ENCODE measurements around the gene TSTD1. TPM values are rescaled to one million over a fixed set of nuclear protein-coding genes. Genes with fewer than 3 reads are reported as not detected.

TSTD1 gene
- total and polyA plus RNA-seq, 2 experiments from 2014 or later = 36.3 to 102 TPM

Small RNAs within 50 kb of the gene (small RNA-seq; reads per million reads assigned to genes)
- not detected for gene AL591806.2

Other genes starting within 250 kb of the TSTD1 start
- not detected in 2 replicates for gene LY9, start 242.8 kb downstream of the TSTD1 start, total RNA-seq
- gene LY9, start 242.8 kb downstream of the TSTD1 start, polyA plus RNA-seq = not detected in 2 replicates
- 0.47 and 0.48 TPM in 2 replicates for gene CD244, start 176.1 kb downstream of the TSTD1 start, total RNA-seq
- 1.1 and 1.2 TPM in 2 replicates for gene CD244, start 176.1 kb downstream of the TSTD1 start, polyA plus RNA-seq
- 9.0 and 11.3 TPM in 2 replicates for gene ITLN1, start 153.8 kb downstream of the TSTD1 start, total RNA-seq
- gene ITLN1, start 153.8 kb downstream of the TSTD1 start, polyA plus RNA-seq = 7.4 and 34.9 TPM in 2 replicates
- 1.3 and 1.4 TPM in 2 replicates for gene ITLN2, start 84.2 kb downstream of the TSTD1 start, total RNA-seq
- 1.7 and 3.6 TPM in 2 replicates for gene ITLN2, start 84.2 kb downstream of the TSTD1 start, polyA plus RNA-seq
- gene F11R, start 17.8 kb downstream of the TSTD1 start, total RNA-seq = 140 and 180 TPM in 2 replicates
- gene F11R, start 17.8 kb downstream of the TSTD1 start, polyA plus RNA-seq = 148 and 149 TPM in 2 replicates
- gene USF1, start 7.0 kb upstream of the TSTD1 start, total RNA-seq = 62.1 and 85.1 TPM in 2 replicates
- 11.9 and 23.2 TPM in 2 replicates for gene USF1, start 7.0 kb upstream of the TSTD1 start, polyA plus RNA-seq
- gene ARHGAP30, start 30.9 kb upstream of the TSTD1 start, total RNA-seq = 0.52 and 0.80 TPM in 2 replicates
- 1.4 and 1.7 TPM in 2 replicates for gene ARHGAP30, start 30.9 kb upstream of the TSTD1 start, polyA plus RNA-seq
- gene NECTIN4, start 50.6 kb upstream of the TSTD1 start, total RNA-seq = 5.9 and 7.0 TPM in 2 replicates
- gene NECTIN4, start 50.6 kb upstream of the TSTD1 start, polyA plus RNA-seq = 8.5 and 12.7 TPM in 2 replicates
- gene KLHDC9, start 59.4 kb upstream of the TSTD1 start, total RNA-seq = 1.4 and 3.9 TPM in 2 replicates
- gene KLHDC9, start 59.4 kb upstream of the TSTD1 start, polyA plus RNA-seq = 4.5 and 7.4 TPM in 2 replicates
- gene PFDN2, start 79.1 kb upstream of the TSTD1 start, total RNA-seq = 47.6 and 63.1 TPM in 2 replicates
- gene PFDN2, start 79.1 kb upstream of the TSTD1 start, polyA plus RNA-seq = 84.6 and 93.2 TPM in 2 replicates
- 41.3 and 47.5 TPM in 2 replicates for gene NIT1, start 79.1 kb upstream of the TSTD1 start, total RNA-seq
- gene NIT1, start 79.1 kb upstream of the TSTD1 start, polyA plus RNA-seq = 48.9 and 50.4 TPM in 2 replicates
- gene DEDD, start 93.7 kb upstream of the TSTD1 start, total RNA-seq = 19.0 and 21.8 TPM in 2 replicates
- gene DEDD, start 93.7 kb upstream of the TSTD1 start, polyA plus RNA-seq = 24.3 and 27.1 TPM in 2 replicates
- 105 and 136 TPM in 2 replicates for gene UFC1, start 115.0 kb upstream of the TSTD1 start, total RNA-seq
- gene UFC1, start 115.0 kb upstream of the TSTD1 start, polyA plus RNA-seq = 119 and 128 TPM in 2 replicates
- 5.5 and 7.7 TPM in 2 replicates for gene USP21, start 120.5 kb upstream of the TSTD1 start, total RNA-seq
- 24.4 and 44.7 TPM in 2 replicates for gene USP21, start 120.5 kb upstream of the TSTD1 start, polyA plus RNA-seq
- 11.2 and 18.3 TPM in 2 replicates for gene PPOX, start 127.5 kb upstream of the TSTD1 start, total RNA-seq
- gene PPOX, start 127.5 kb upstream of the TSTD1 start, polyA plus RNA-seq = 30.7 and 31.6 TPM in 2 replicates
- 32.2 and 36.0 TPM in 2 replicates for gene B4GALT3, start 138.5 kb upstream of the TSTD1 start, total RNA-seq
- gene B4GALT3, start 138.5 kb upstream of the TSTD1 start, polyA plus RNA-seq = 48.1 and 56.9 TPM in 2 replicates
- gene ADAMTS4, start 160.1 kb upstream of the TSTD1 start, total RNA-seq = 1.2 and 2.3 TPM in 2 replicates
- 4.4 and 6.1 TPM in 2 replicates for gene ADAMTS4, start 160.1 kb upstream of the TSTD1 start, polyA plus RNA-seq
- gene NDUFS2, start 163.4 kb upstream of the TSTD1 start, total RNA-seq = 103 TPM in 2 replicates
- 163 and 177 TPM in 2 replicates for gene NDUFS2, start 163.4 kb upstream of the TSTD1 start, polyA plus RNA-seq
- 1.1 and 4.3 TPM in 2 replicates for gene FCER1G, start 176.3 kb upstream of the TSTD1 start, total RNA-seq
- 4.8 and 14.5 TPM in 2 replicates for gene FCER1G, start 176.3 kb upstream of the TSTD1 start, polyA plus RNA-seq
- 3,581 and 4,608 TPM in 2 replicates for gene APOA2, start 184.7 kb upstream of the TSTD1 start, total RNA-seq
- gene APOA2, start 184.7 kb upstream of the TSTD1 start, polyA plus RNA-seq = 5,258 and 8,089 TPM in 2 replicates
- gene TOMM40L, start 187.1 kb upstream of the TSTD1 start, total RNA-seq = 11.4 and 15.7 TPM in 2 replicates
- gene TOMM40L, start 187.1 kb upstream of the TSTD1 start, polyA plus RNA-seq = 14.5 and 15.7 TPM in 2 replicates
- gene NR1I3, start 199.2 kb upstream of the TSTD1 start, total RNA-seq = 2.6 and 4.1 TPM in 2 replicates
- gene NR1I3, start 199.2 kb upstream of the TSTD1 start, polyA plus RNA-seq = 3.9 and 8.1 TPM in 2 replicates
- 1.4 and 2.6 TPM in 2 replicates for gene PCP4L1, start 219.8 kb upstream of the TSTD1 start, total RNA-seq
- gene PCP4L1, start 219.8 kb upstream of the TSTD1 start, polyA plus RNA-seq = 1.4 and 1.7 TPM in 2 replicates

All from hepatocyte (in vitro differentiated cells).